Measurements from ENCODE around the gene CALCB. TPM values are rescaled to one million over a fixed set of nuclear protein-coding genes. Genes with fewer than 3 reads are reported as not detected.

The CALCB gene
- total RNA-seq, 1 experiment from 2014 or later: not detected

- no peak overlapping the region for H4K91ac ChIP-seq (ENCODE audit: insufficient read length, low read depth, low read length)
- H3K9ac ChIP-seq (ENCODE audit: extremely low read depth, insufficient read length, low read length): no peak overlapping the region
- no peak overlapping the region for H3K18ac ChIP-seq (ENCODE audit: insufficient read length, low read depth, low read length)
- H4K5ac ChIP-seq (ENCODE audit: insufficient read length, low read depth, low read length): no peak overlapping the region
- H3K9me3 ChIP-seq (ENCODE audit: control insufficient read depth, low read depth, low read length): no peaks in the 10 kb centered on the region
- H3K79me1 ChIP-seq (ENCODE audit: insufficient read depth, low read depth, low read length, poor library complexity, severe bottlenecking): no peaks in the 10 kb centered on the region
- no peak overlapping the region for H2AK5ac ChIP-seq (ENCODE audit: insufficient read length, low read length)
- no peak for TF ChIP-seq CTCF (conservative IDR thresholded peaks at IDR 0.05)
- no peak overlapping the region for H2BK15ac ChIP-seq (ENCODE audit: low read depth, low read length)
- no peaks in the 10 kb centered on the region for H4K20me1 ChIP-seq (ENCODE audit: control insufficient read depth, insufficient read depth, insufficient read length)
- Mint-ChIP-seq H3K36me3 (ENCODE audit: insufficient read depth in 1 of 3, low read depth in 3 of 3) (no peaks in the 10 kb centered on the region), H3K27me3 (ENCODE audit: low read depth) (no peaks in the 10 kb centered on the region; the same call in 1 of the 2 replicates), H3K9me3 (no peaks in the 10 kb centered on the region; a peak in 1 of 5 replicates), H3K4me1 (peaks cover 20 to 21% of the 10 kb centered on the region in 2 experiments), H3K4me3 (no peak overlapping the region), H3K27ac (no peak overlapping the region)
- no peak overlapping the region for H2BK20ac ChIP-seq (ENCODE audit: low read depth, low read length, poor library complexity, severe bottlenecking)
- H3K4me2 ChIP-seq (ENCODE audit: insufficient read depth, insufficient read length, low read length): no peak overlapping the region
- no peak overlapping the region for H4K8ac ChIP-seq (replicated peaks; ENCODE audit: insufficient read length, low read depth, low read length)
- H3K4me1 ChIP-seq (ENCODE audit: insufficient read depth, low read length): peaks cover 8% of the 10 kb centered on the region; the same call in 1 of the 2 replicates
- H2BK12ac ChIP-seq (ENCODE audit: insufficient read length, low read depth, low read length): no peak overlapping the region
- no peak overlapping the region for H3K14ac ChIP-seq (ENCODE audit: insufficient read depth, low read length)
- H2BK5ac ChIP-seq (ENCODE audit: insufficient read length, low read length): no peak overlapping the region
- H3K27me3 ChIP-seq (ENCODE audit: insufficient read depth, low read length): no peaks in the 10 kb centered on the region
- no peak overlapping the region for H3K56ac ChIP-seq (ENCODE audit: insufficient read length, low read depth, low read length)
- no peak overlapping the region for H3K23ac ChIP-seq (ENCODE audit: insufficient read length, low read depth, low read length)
- DNase-seq: no peak
- no peaks in the 10 kb centered on the region for H3K23me2 ChIP-seq (ENCODE audit: insufficient read length, low read depth, low read length, poor library complexity, severe bottlenecking)
- H2BK120ac ChIP-seq (ENCODE audit: low read depth, low read length, poor library complexity, severe bottlenecking): no peak overlapping the region
- H3K79me2 ChIP-seq (ENCODE audit: insufficient read depth, low read length): no peaks in the 10 kb centered on the region
- H3T11ph ChIP-seq (ENCODE audit: low read length): no peak overlapping the region
- no peak overlapping the region for H2AFZ ChIP-seq (ENCODE audit: low read length)
- no peak overlapping the region for H3K4ac ChIP-seq (ENCODE audit: low read depth, low read length)
- H3K27ac ChIP-seq (ENCODE audit: insufficient read length, low read depth, low read length): no peak overlapping the region
These were observed 28.2 kb upstream of the CALCB start for GRCh38 chr11:15045209-15045608.
